ENCODE results near the gene TRAM2. TPM values are rescaled to one million over a fixed set of nuclear protein-coding genes. Genes with fewer than 3 reads are reported as not detected.

The TRAM2 gene
- total and polyA plus RNA-seq, 12 donors: 2.2 to 17.9 (median 10.3) TPM

- TF ChIP-seq POLR2A (IDR thresholded peaks at IDR 0.05): no peak
- no peak for TF ChIP-seq CTCF (IDR thresholded peaks at IDR 0.05)
- Histone ChIP-seq H3K4me1 (replicated peaks in 1 of 2) (peaks cover 17 to 33% of the 10 kb centered on the region in 2 donors), H3K36me3 (replicated peaks in 1 of 2) (no peaks in the 10 kb centered on the region), H3K9me3 (replicated peaks in 1 of 3) (no peaks in the 10 kb centered on the region), H3K27me3 (no peaks in the 10 kb centered on the region), H3K4me3 (no peak overlapping the region), H3K27ac (peak overlapping the region; percentile 8 to 87 (median 58))
- no peak for DNase-seq
- whole genome bisulfite sequencing, 4 donors: 83 to 88% (median 86%) methylated on average over 13 of the region's 13 CpGs
- intact Hi-C loops (cut with DNase I): no loop called here
These were observed 58.4 kb downstream of the TRAM2 start for GRCh38 chr6:52518279-52518945.

GRCh38 chr6:52517502-52518278 lies 59.2 kb downstream of the TRAM2 start:
- H3K9me3 ChIP-seq (replicated peaks in 1 of 3): no peaks in the 10 kb centered on the region
- H3K27ac ChIP-seq: peak overlapping the region; percentile 8 to 87 (median 58)
- H3K4me3 ChIP-seq: peak overlapping the region in 1 of 4 donors; percentile 2
- H3K36me3 ChIP-seq (replicated peaks in 1 of 2): no peaks in the 10 kb centered on the region
- TF ChIP-seq POLR2A (IDR thresholded peaks at IDR 0.05): peak in 1 of 2 donors; percentile 64
- peak in 1 of 6 experiments; percentile 1 for TF ChIP-seq CTCF (IDR thresholded peaks at IDR 0.05)
- no peaks in the 10 kb centered on the region for H3K27me3 ChIP-seq
- H3K4me1 ChIP-seq (replicated peaks in 1 of 2): peaks cover 17 to 32% of the 10 kb centered on the region in 2 donors
- peak; percentile 86 to 95 (median 93) for DNase-seq
- intact Hi-C loops (cut with DNase I): no loop called here
- whole genome bisulfite sequencing, 4 donors: 38 to 47% (median 43%) methylated on average over 13 to 14 of the region's 14 CpGs

- Histone ChIP-seq H3K9me3 (replicated peaks in 1 of 3) (no peaks in the 10 kb centered on the region), H3K4me1 (replicated peaks in 1 of 2) (peaks cover 18 to 31% of the 10 kb centered on the region in 2 donors), H3K27ac (no peak overlapping the region), H3K36me3 (replicated peaks in 1 of 2) (no peaks in the 10 kb centered on the region), H3K4me3 (no peak overlapping the region), H3K27me3 (no peaks in the 10 kb centered on the region)
- TF ChIP-seq POLR2A (IDR thresholded peaks at IDR 0.05) (no peak), CTCF (IDR thresholded peaks at IDR 0.05) (no peak)
- intact Hi-C loops (cut with DNase I): no loop called here
- no peak for DNase-seq
- 97 to 99% (median 98%) methylated on average over 3 of the region's 3 CpGs for WGBS, 4 donors
These were observed 59.9 kb downstream of the TRAM2 start for GRCh38 chr6:52516943-52517342.

GRCh38 chr6:52516269-52516668 lies 60.6 kb downstream of the TRAM2 start:
- no peaks in the 10 kb centered on the region for H3K9me3 ChIP-seq (replicated peaks in 1 of 3)
- intact Hi-C loops (cut with DNase I): no loop called here
- no peak for DNase-seq
- no peaks in the 10 kb centered on the region for H3K36me3 ChIP-seq (replicated peaks in 1 of 2)
- TF ChIP-seq CTCF (IDR thresholded peaks at IDR 0.05) (no peak), POLR2A (IDR thresholded peaks at IDR 0.05) (no peak)
- no peak overlapping the region for H3K27ac ChIP-seq
- H3K27me3 ChIP-seq: no peaks in the 10 kb centered on the region
- peaks cover 18 to 34% of the 10 kb centered on the region in 2 donors for H3K4me1 ChIP-seq (replicated peaks in 1 of 2)
- H3K4me3 ChIP-seq: no peak overlapping the region
- 79 to 100% (median 95%) methylated on average over 1 of the region's 1 CpG for WGBS, 4 donors

Measured in adrenal gland (tissue), 12 donors.